SK-N-MC (cell line): ENCODE measurements around the gene JADE3.
A peak's percentile ranks its signal among the peaks of the same experiment; 100 is the strongest.

Experiments used
- DNase-seq: peaks from one replicate; pipeline ENCODE4 v3.0.0-alpha.2; 2011; ENCODE audit warnings: low read depth, low spot score
- H3K27ac ChIP-seq: fragments of 200-600 bp; sonication (generic); 2 replicates; pipeline ENCODE4 v1.5.1; 2016; ENCODE audit warnings: mixed run types
- H3K36me3 ChIP-seq: fragments of 200-600 bp; sonication (generic); 2 replicates; pipeline ENCODE4 v1.6.1; 2017; ENCODE audit warnings: antibody characterized with exemption, low read length, mixed read lengths; ENCODE audit not compliant: insufficient read depth
- H3K4me3 ChIP-seq: fragments of 200-600 bp; sonication (generic); 2 replicates; pipeline ENCODE4 v1.5.1; 2016
- H3K9ac ChIP-seq: fragments of 200-600 bp; sonication (generic); 2 replicates; pipeline ENCODE4 v1.8.0; 2017; ENCODE audit warnings: mixed run types, mixed read lengths; ENCODE audit not compliant: insufficient read length
- H3K9me3 ChIP-seq: fragments of 200-600 bp; sonication (generic); 2 replicates; pipeline ENCODE4 v1.6.1; 2017; ENCODE audit warnings: low read depth, mild to moderate bottlenecking, antibody characterized with exemption, low read length, moderate library complexity, mixed read lengths
- EZH2 ChIP-seq: fragments of 200-600 bp; sonication (generic); IDR thresholded peaks from one replicate; pipeline ENCODE4 v1.6.1; 2017; ENCODE audit warnings: antibody characterized with exemption
- FOXP2 ChIP-seq: optimal IDR thresholded peaks from 2 replicates; pipeline ENCODE3; 2011; ENCODE audit warnings: mild to moderate bottlenecking, moderate library complexity; ENCODE audit not compliant: insufficient read depth; ENCODE audit errors: extremely low read length, control extremely low read depth
- POLR2AphosphoS5 ChIP-seq: IDR thresholded peaks from 2 replicates; pipeline ENCODE4 v1.6.1; 2012; ENCODE audit warnings: mild to moderate bottlenecking, low read depth, low read length, borderline replicate concordance

Gene JADE3

DNA sequence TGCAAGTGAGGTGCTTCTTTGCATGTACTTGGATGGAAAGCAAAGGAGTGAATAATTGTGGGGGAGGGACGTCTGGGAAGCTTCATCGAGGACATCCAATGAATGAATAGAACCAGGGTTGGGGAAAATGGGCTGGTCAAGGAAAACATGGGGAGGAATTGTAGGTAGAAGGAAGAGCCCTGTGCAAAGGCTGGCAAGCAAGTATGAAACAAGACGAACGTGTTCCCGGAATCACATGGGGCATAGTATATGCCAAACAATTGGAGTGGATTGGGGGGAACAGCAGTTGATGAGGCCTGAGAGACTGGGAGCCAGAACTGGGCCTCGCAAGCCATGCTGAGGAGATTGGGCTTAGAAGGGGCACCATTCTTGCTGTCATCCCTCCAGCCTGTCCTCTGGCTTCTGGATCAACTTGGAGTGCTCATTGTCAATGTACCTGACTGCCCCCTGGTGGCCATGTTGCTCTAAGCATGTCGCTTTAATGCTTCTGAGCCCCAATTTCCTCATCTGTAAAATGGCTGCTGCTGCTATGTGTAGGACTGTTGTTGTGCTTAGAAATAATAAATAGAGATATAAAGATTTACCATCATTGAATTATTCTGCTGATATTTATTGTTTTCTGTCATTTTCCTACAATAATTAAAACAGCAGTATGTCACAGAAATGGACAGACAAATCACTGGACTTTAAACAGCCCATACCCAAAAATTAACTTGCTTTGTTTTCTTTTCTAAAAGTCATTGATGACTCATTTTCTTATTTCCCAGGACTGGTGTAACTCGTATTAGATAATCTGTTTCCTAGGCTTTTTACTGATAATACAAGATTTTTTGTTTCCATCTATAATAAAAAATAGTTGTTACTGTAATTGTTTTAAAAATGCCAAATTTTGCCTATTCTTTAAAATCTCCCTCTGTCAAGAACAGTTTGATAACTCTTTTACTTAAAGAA is 66.4 kb downstream of the JADE3 start:
- no peak for DNase-seq
- Histone ChIP-seq H3K9ac (no peak overlapping the region), H3K4me3 (no peak overlapping the region), H3K9me3 (no peaks in the 10 kb centered on the region), H3K36me3 (no peaks in the 10 kb centered on the region), H3K27ac (peak overlapping the region; percentile 47)
- no peak for TF ChIP-seq EZH2
- TF ChIP-seq POLR2AphosphoS5, result no peak
- TF ChIP-seq FOXP2, result no peak

- H3K36me3 ChIP-seq, result peaks cover 17% of the 10 kb centered on the region; the same call in 1 of the 2 replicates
- no peak for DNase-seq
These were observed 72.5 kb downstream of the JADE3 start for GRCh38 chrX:46984705-46985104.

DNA sequence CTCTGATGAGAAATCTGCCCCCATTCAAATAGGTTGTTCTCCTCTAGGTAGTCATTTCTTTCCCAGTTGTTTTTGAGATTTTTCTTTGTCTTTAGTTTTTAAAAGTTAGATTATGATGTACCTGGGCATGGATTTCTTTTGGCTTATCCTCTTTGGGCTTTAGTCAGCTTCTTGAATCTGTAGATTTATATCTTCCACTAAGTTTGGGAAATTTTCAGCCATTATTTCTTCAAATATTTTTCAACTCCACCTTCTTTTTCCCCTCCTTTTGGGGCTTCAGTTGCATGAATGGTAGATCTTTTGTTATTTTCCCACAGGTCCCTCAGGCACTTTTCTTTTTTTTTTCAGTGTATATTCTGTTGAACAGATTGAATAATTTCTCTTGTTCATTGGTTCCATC is 77.3 kb downstream of the JADE3 start:
- peaks cover 22% of the 10 kb centered on the region; the same call in 1 of the 2 replicates for H3K36me3 ChIP-seq
- DNase-seq, result no peak
- TF ChIP-seq POLR2AphosphoS5 (no peak), FOXP2 (no peak), EZH2 (no peak)
- H3K9ac ChIP-seq, result no peak overlapping the region
- H3K27ac ChIP-seq, result no peak overlapping the region
- H3K9me3 ChIP-seq, result no peaks in the 10 kb centered on the region
- H3K4me3 ChIP-seq, result no peak overlapping the region

More at GRCh38 chrX:46984705-46985104, 72.5 kb downstream of the JADE3 start:
- TF ChIP-seq FOXP2 (no peak), POLR2AphosphoS5 (no peak), EZH2 (no peak)
- Histone ChIP-seq H3K9me3 (no peaks in the 10 kb centered on the region), H3K27ac (no peak overlapping the region), H3K4me3 (no peak overlapping the region), H3K9ac (no peak overlapping the region)

- no peaks in the 10 kb centered on the region for H3K9me3 ChIP-seq
- no peak for TF ChIP-seq POLR2AphosphoS5
- TF ChIP-seq FOXP2, result no peak
- no peak for TF ChIP-seq EZH2
- H3K9ac ChIP-seq, result no peak overlapping the region
- no peak overlapping the region for H3K4me3 ChIP-seq
- peaks cover 16% of the 10 kb centered on the region; the same call in 1 of the 2 replicates for H3K36me3 ChIP-seq
- DNase-seq, result no peak
- no peak overlapping the region for H3K27ac ChIP-seq
These were observed 79.4 kb downstream of the JADE3 start for GRCh38 chrX:46991664-46992063.

DNA sequence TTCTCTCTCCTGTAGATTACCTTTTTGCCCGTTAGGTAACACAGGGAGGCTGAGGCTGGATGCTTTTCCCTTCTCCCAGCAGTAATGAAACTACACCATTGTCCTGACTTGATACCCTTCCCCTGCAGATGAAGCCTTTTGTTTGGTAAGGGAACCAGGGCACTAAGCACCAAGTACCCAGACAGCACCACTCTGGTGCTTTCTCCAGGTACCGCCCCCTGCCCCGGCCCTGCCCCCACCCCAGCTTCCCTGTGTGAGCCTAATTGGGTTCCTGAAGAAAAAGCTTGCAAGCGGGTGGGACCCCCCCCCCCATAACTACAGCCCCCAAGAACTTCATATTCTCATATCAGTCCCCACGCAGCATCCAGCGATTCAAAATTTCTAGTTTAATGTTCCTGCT is 79.8 kb downstream of the JADE3 start:
- H3K9me3 ChIP-seq, result no peaks in the 10 kb centered on the region
- TF ChIP-seq POLR2AphosphoS5 (no peak), FOXP2 (no peak), EZH2 (no peak)
- H3K27ac ChIP-seq, result no peak overlapping the region
- H3K9ac ChIP-seq, result no peak overlapping the region
- H3K36me3 ChIP-seq, result peaks cover 15% of the 10 kb centered on the region; the same call in 1 of the 2 replicates
- no peak overlapping the region for H3K4me3 ChIP-seq
- no peak for DNase-seq

DNA sequence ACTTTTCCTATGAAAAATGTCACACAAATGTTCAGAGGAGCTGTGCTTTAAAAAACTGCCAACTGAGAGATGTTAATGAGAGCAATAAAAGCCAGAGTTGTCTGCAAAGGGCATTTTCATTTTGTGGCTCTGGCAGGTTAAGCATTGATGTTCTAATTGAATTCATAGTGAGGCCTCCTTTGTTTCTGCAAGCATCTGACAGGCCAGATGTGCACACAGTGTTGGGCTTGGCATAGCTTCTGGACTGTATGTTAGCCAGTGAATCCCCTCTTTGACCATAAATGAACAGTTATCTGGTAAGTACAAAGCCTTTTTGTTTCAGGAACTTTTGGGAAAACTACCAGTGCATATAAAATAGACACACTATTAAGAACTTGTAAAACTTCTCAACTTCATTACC is 81.9 kb downstream of the JADE3 start:
- TF ChIP-seq EZH2 (no peak), FOXP2 (no peak), POLR2AphosphoS5 (no peak)
- no peak overlapping the region for H3K4me3 ChIP-seq

GRCh38 chrX:47012131-47012530 is 99.9 kb downstream of the JADE3 start:
- H3K27ac ChIP-seq, result no peak overlapping the region
- DNase-seq, result no peak
- no peaks in the 10 kb centered on the region for H3K36me3 ChIP-seq
- H3K9me3 ChIP-seq, result no peaks in the 10 kb centered on the region
- no peak overlapping the region for H3K4me3 ChIP-seq
- TF ChIP-seq FOXP2, result no peak
- no peak for TF ChIP-seq POLR2AphosphoS5
- TF ChIP-seq EZH2, result no peak
- H3K9ac ChIP-seq, result no peak overlapping the region

More for the DNA sequence above, 81.9 kb downstream of the JADE3 start:
- no peak for DNase-seq
- Histone ChIP-seq H3K27ac (no peak overlapping the region), H3K9ac (no peak overlapping the region), H3K9me3 (no peaks in the 10 kb centered on the region), H3K36me3 (peaks cover 18% of the 10 kb centered on the region)

- H3K36me3 ChIP-seq, result no peaks in the 10 kb centered on the region
- TF ChIP-seq EZH2, result no peak
- no peak for TF ChIP-seq FOXP2
- no peak for TF ChIP-seq POLR2AphosphoS5
- no peak overlapping the region for H3K27ac ChIP-seq
- H3K9me3 ChIP-seq, result no peaks in the 10 kb centered on the region
- DNase-seq, result no peak
- H3K9ac ChIP-seq, result no peak overlapping the region
- H3K4me3 ChIP-seq, result no peak overlapping the region
These were observed 114.0 kb downstream of the JADE3 start for GRCh38 chrX:47026198-47026597.
